ENCODE results near the gene GFRA3.

The GFRA3 gene

GRCh38 chr5:138241688-138242571 lies 32.5 kb downstream of the GFRA3 start:
- H3K4me3 ChIP-seq (ENCODE audit: control insufficient read depth in 1 of 7, extremely low read depth in 1 of 7, insufficient read depth in 4 of 7, low read depth in 2 of 7, low read length in 6 of 7), result peak overlapping the region in 6 of 7 experiments; percentile 1 to 75 (median 60)
- DNase-seq, result peak; percentile 52 to 81 (median 69)
- H3K36me3 ChIP-seq (ENCODE audit: control insufficient read depth in 4 of 4, insufficient read depth in 4 of 4, low read length in 3 of 4), result no peaks in the 10 kb centered on the region
- no peaks in the 10 kb centered on the region for H3K9me3 ChIP-seq (ENCODE audit: control extremely low read depth in 1 of 5, control insufficient read depth in 4 of 5, insufficient read depth in 2 of 5, low read depth in 1 of 5, low read length in 4 of 5)
- CTCF ChIA-PET, result interaction anchor here (0.5 to 9.4 kb wide), 7 partner anchors 11 to 56 kb away, joined by 3 to 135 read pairs (median 3); partner anchors contain the start of gene GFRA3
- peak overlapping the region in 1 of 2 experiments; percentile 34 for H3K27ac ChIP-seq (ENCODE audit: insufficient read depth in 1 of 2, low read depth in 1 of 2, low read length in 2 of 2, poor library complexity in 1 of 2, severe bottlenecking in 2 of 2)
- peaks cover 15 to 45% (median 42%) of the 10 kb centered on the region in 4 experiments for H3K4me1 ChIP-seq (ENCODE audit: control extremely low read depth in 1 of 4, control insufficient read depth in 4 of 4, insufficient read depth in 4 of 4, low read length in 3 of 4)
- 10% methylated on average over 36 of the region's 67 CpGs for WGBS (ENCODE audit: insufficient coverage)
- POLR2A ChIA-PET, result interaction anchor here (0.8 to 2.4 kb wide), 2 partner anchors 33 to 64 kb away, joined by 3 to 16 read pairs; partner anchors contain the start of genes BRD8 and GFRA3
- no peaks in the 10 kb centered on the region for H3K27me3 ChIP-seq (replicated peaks in 2 of 5; ENCODE audit: control insufficient read depth in 4 of 5, insufficient read depth in 5 of 5, low read length in 4 of 5)

GRCh38 chr5:138240650-138241385 lies 33.6 kb downstream of the GFRA3 start:
- peak overlapping the region in 5 of 7 experiments; percentile 16 to 75 (median 53) for H3K4me3 ChIP-seq (ENCODE audit: control insufficient read depth in 1 of 7, extremely low read depth in 1 of 7, insufficient read depth in 4 of 7, low read depth in 2 of 7, low read length in 6 of 7)
- H3K9me3 ChIP-seq (ENCODE audit: control extremely low read depth in 1 of 5, control insufficient read depth in 4 of 5, insufficient read depth in 2 of 5, low read depth in 1 of 5, low read length in 4 of 5), result no peaks in the 10 kb centered on the region
- POLR2A ChIA-PET, result interaction anchor here (1.9 to 2.4 kb wide), 2 partner anchors 17 to 34 kb away, joined by 4 to 16 read pairs; partner anchors contain the start of gene GFRA3
- H3K27ac ChIP-seq (ENCODE audit: insufficient read depth in 1 of 2, low read depth in 1 of 2, low read length in 2 of 2, poor library complexity in 1 of 2, severe bottlenecking in 2 of 2), result no peak overlapping the region
- CTCF ChIA-PET, result interaction anchor here (0.8 to 9.4 kb wide), 9 partner anchors 12 to 302 kb away, joined by 3 to 135 read pairs (median 3); partner anchors contain the start of genes ETF1 and GFRA3
- no peaks in the 10 kb centered on the region for H3K27me3 ChIP-seq (replicated peaks in 2 of 5; ENCODE audit: control insufficient read depth in 4 of 5, insufficient read depth in 5 of 5, low read length in 4 of 5)
- H3K36me3 ChIP-seq (ENCODE audit: control insufficient read depth in 4 of 4, insufficient read depth in 4 of 4, low read length in 3 of 4), result no peaks in the 10 kb centered on the region
- H3K4me1 ChIP-seq (ENCODE audit: control extremely low read depth in 1 of 4, control insufficient read depth in 4 of 4, insufficient read depth in 4 of 4, low read length in 3 of 4), result peaks cover 15 to 45% (median 42%) of the 10 kb centered on the region in 4 experiments
- peak; percentile 73 to 91 (median 84) for DNase-seq
- WGBS (ENCODE audit: insufficient coverage), result no CpG with 5 or more reads among the region's 3 CpGs

- ChIA-PET POLR2A (no interaction called here), CTCF (interaction anchor here (4.7 to 9.4 kb wide), 3 partner anchors 12 to 39 kb away, joined by 37 to 135 read pairs (median 52); partner anchors contain the start of gene GFRA3)
- H3K27ac ChIP-seq (ENCODE audit: insufficient read depth in 1 of 2, low read depth in 1 of 2, low read length in 2 of 2, poor library complexity in 1 of 2, severe bottlenecking in 2 of 2), result no peak overlapping the region
- H3K9me3 ChIP-seq (ENCODE audit: control extremely low read depth in 1 of 5, control insufficient read depth in 4 of 5, insufficient read depth in 2 of 5, low read depth in 1 of 5, low read length in 4 of 5), result no peaks in the 10 kb centered on the region
- DNase-seq, result no peak
- WGBS (ENCODE audit: insufficient coverage), result 100% methylated on average over 1 of the region's 1 CpG
- peaks cover 12 to 38% (median 35%) of the 10 kb centered on the region in 4 experiments for H3K4me1 ChIP-seq (ENCODE audit: control extremely low read depth in 1 of 4, control insufficient read depth in 4 of 4, insufficient read depth in 4 of 4, low read length in 3 of 4)
- H3K36me3 ChIP-seq (ENCODE audit: control insufficient read depth in 4 of 4, insufficient read depth in 4 of 4, low read length in 3 of 4), result no peaks in the 10 kb centered on the region
- no peaks in the 10 kb centered on the region for H3K27me3 ChIP-seq (replicated peaks in 2 of 5; ENCODE audit: control insufficient read depth in 4 of 5, insufficient read depth in 5 of 5, low read length in 4 of 5)
- H3K4me3 ChIP-seq (ENCODE audit: control insufficient read depth in 1 of 7, extremely low read depth in 1 of 7, insufficient read depth in 4 of 7, low read depth in 2 of 7, low read length in 6 of 7), result no peak overlapping the region
These were observed 36.4 kb downstream of the GFRA3 start for GRCh38 chr5:138238034-138238433.

DNA sequence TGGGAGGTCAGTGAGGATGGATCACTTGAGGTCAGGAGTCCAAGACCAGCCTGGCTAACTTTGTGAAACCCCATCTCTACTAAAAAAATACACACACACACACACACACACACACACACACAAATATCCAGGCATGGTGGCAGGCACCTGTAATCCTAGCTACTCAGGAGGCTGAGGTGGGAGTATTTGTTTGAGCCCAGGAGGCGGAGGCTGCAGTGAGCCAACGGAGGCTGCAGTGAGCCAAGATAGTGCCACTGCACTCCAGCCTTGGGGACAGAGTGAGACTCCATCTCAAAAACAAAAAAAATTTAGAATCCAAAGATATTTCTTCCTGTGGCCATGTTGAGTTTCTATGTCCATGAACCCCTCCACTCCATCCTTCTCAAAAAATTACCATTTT lies 39.8 kb downstream of the GFRA3 start:
- no peaks in the 10 kb centered on the region for H3K27me3 ChIP-seq (replicated peaks in 2 of 5; ENCODE audit: control insufficient read depth in 4 of 5, insufficient read depth in 5 of 5, low read length in 4 of 5)
- ChIA-PET CTCF (interaction anchor here (0.8 to 5.4 kb wide), 9 partner anchors 11 to 51 kb away, joined by 3 to 52 read pairs (median 4); partner anchors contain the start of gene GFRA3), POLR2A (no interaction called here)
- no peak for DNase-seq
- 83% methylated on average over 1 of the region's 2 CpGs for WGBS (ENCODE audit: insufficient coverage)
- H3K4me3 ChIP-seq (ENCODE audit: control insufficient read depth in 1 of 7, extremely low read depth in 1 of 7, insufficient read depth in 4 of 7, low read depth in 2 of 7, low read length in 6 of 7), result no peak overlapping the region
- H3K36me3 ChIP-seq (ENCODE audit: control insufficient read depth in 4 of 4, insufficient read depth in 4 of 4, low read length in 3 of 4), result no peaks in the 10 kb centered on the region
- no peak overlapping the region for H3K27ac ChIP-seq (ENCODE audit: insufficient read depth in 1 of 2, low read depth in 1 of 2, low read length in 2 of 2, poor library complexity in 1 of 2, severe bottlenecking in 2 of 2)
- H3K9me3 ChIP-seq (ENCODE audit: control extremely low read depth in 1 of 5, control insufficient read depth in 4 of 5, insufficient read depth in 2 of 5, low read depth in 1 of 5, low read length in 4 of 5), result no peaks in the 10 kb centered on the region
- peaks cover 4 to 14% (median 8%) of the 10 kb centered on the region in 4 experiments for H3K4me1 ChIP-seq (ENCODE audit: control extremely low read depth in 1 of 4, control insufficient read depth in 4 of 4, insufficient read depth in 4 of 4, low read length in 3 of 4)

DNA sequence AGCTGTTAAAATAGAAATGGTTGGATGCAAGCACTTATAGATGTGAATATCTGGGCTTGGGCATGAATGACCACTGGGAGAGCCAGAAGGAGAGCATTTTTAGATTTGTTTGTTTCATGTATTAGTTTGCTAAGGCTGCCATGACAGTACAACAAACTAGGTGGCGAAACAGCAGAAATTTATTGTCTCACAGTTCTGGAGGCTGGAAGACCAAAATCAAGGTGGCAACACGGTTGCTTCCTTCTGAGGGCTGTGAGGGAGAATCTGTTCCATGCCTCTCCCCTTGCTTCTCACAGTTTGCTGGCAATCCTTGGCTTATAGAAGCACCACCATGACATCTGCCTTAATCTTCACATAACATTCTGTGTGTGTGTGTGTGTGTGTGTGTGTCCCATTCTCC lies 41.1 kb downstream of the GFRA3 start:
- H3K36me3 ChIP-seq (ENCODE audit: control insufficient read depth in 4 of 4, insufficient read depth in 4 of 4, low read length in 3 of 4), result no peaks in the 10 kb centered on the region
- POLR2A ChIA-PET, result no interaction called here
- CTCF ChIA-PET, result interaction anchor here (1.2 to 14.6 kb wide), 6 partner anchors 9 to 120 kb away, joined by 3 to 135 read pairs (median 10); no protein-coding TSS in a partner anchor

GRCh38 chr5:138230981-138231589 lies 43.3 kb downstream of the GFRA3 start:
- peaks cover 0 to 8% (median 5%) of the 10 kb centered on the region in 4 experiments for H3K4me1 ChIP-seq (ENCODE audit: control extremely low read depth in 1 of 4, control insufficient read depth in 4 of 4, insufficient read depth in 4 of 4, low read length in 3 of 4)
- H3K27me3 ChIP-seq (replicated peaks in 2 of 5; ENCODE audit: control insufficient read depth in 4 of 5, insufficient read depth in 5 of 5, low read length in 4 of 5), result peaks cover 0 to 5% (median 0%) of the 10 kb centered on the region in 5 experiments
- WGBS (ENCODE audit: insufficient coverage), result 82% methylated on average over 6 of the region's 7 CpGs
- peak in 2 of 3 donors; percentile 44 to 56 for DNase-seq
- no peak overlapping the region for H3K4me3 ChIP-seq (ENCODE audit: control insufficient read depth in 1 of 7, extremely low read depth in 1 of 7, insufficient read depth in 4 of 7, low read depth in 2 of 7, low read length in 6 of 7)
- H3K36me3 ChIP-seq (ENCODE audit: control insufficient read depth in 4 of 4, insufficient read depth in 4 of 4, low read length in 3 of 4), result no peaks in the 10 kb centered on the region
- H3K27ac ChIP-seq (ENCODE audit: insufficient read depth in 1 of 2, low read depth in 1 of 2, low read length in 2 of 2, poor library complexity in 1 of 2, severe bottlenecking in 2 of 2), result no peak overlapping the region
- peaks cover 0 to 10% (median 4%) of the 10 kb centered on the region in 5 experiments for H3K9me3 ChIP-seq (ENCODE audit: control extremely low read depth in 1 of 5, control insufficient read depth in 4 of 5, insufficient read depth in 2 of 5, low read depth in 1 of 5, low read length in 4 of 5)
- POLR2A ChIA-PET, result no interaction called here
- CTCF ChIA-PET, result interaction anchor here (1.0 to 14.6 kb wide), 9 partner anchors 8 to 55 kb away, joined by 3 to 135 read pairs (median 4); partner anchors contain the start of gene GFRA3

More for the DNA sequence above, 41.1 kb downstream of the GFRA3 start:
- no peak overlapping the region for H3K4me3 ChIP-seq (ENCODE audit: control insufficient read depth in 1 of 7, extremely low read depth in 1 of 7, insufficient read depth in 4 of 7, low read depth in 2 of 7, low read length in 6 of 7)
- no peak overlapping the region for H3K27ac ChIP-seq (ENCODE audit: insufficient read depth in 1 of 2, low read depth in 1 of 2, low read length in 2 of 2, poor library complexity in 1 of 2, severe bottlenecking in 2 of 2)
- H3K4me1 ChIP-seq (ENCODE audit: control extremely low read depth in 1 of 4, control insufficient read depth in 4 of 4, insufficient read depth in 4 of 4, low read length in 3 of 4), result peaks cover 0 to 8% (median 6%) of the 10 kb centered on the region in 4 experiments
- peaks cover 0 to 5% (median 0%) of the 10 kb centered on the region in 5 experiments for H3K27me3 ChIP-seq (replicated peaks in 2 of 5; ENCODE audit: control insufficient read depth in 4 of 5, insufficient read depth in 5 of 5, low read length in 4 of 5)
- no peaks in the 10 kb centered on the region for H3K9me3 ChIP-seq (ENCODE audit: control extremely low read depth in 1 of 5, control insufficient read depth in 4 of 5, insufficient read depth in 2 of 5, low read depth in 1 of 5, low read length in 4 of 5)
- WGBS (ENCODE audit: insufficient coverage), result no CpG with 5 or more reads among the region's 2 CpGs
- no peak for DNase-seq
